Mesenchymal stem cell (in vitro differentiated cells and primary cell): Measurements from ENCODE around the gene GNG12.
A peak's percentile ranks its signal among the peaks of the same experiment; 100 is the strongest.

Experiments used
- DNase-seq: peaks from one replicate; pipeline ENCODE4 v3.0.0-alpha.2; 2013
- H2AFZ ChIP-seq: one replicate; pipeline ENCODE4 v1.6.1; 2013; ENCODE audit warnings: low read depth, mild to moderate bottlenecking, control low read depth, inconsistent platforms, low read length, moderate library complexity
- H2AK5ac ChIP-seq: 2 replicates; pipeline ENCODE4 v1.6.1; 2013; ENCODE audit warnings: low read length, moderate library complexity, mild to moderate bottlenecking, inconsistent platforms; ENCODE audit not compliant: severe bottlenecking
- H2BK120ac ChIP-seq: one replicate; pipeline ENCODE4 v1.6.1; 2013; ENCODE audit warnings: low read depth, mild to moderate bottlenecking, inconsistent platforms, low read length, moderate library complexity
- H2BK12ac ChIP-seq, 2 experiments: one replicate each; pipeline ENCODE4 v1.6.1; 2013; ENCODE audit warnings: inconsistent platforms in 2 of 2, low read length in 2 of 2, mild to moderate bottlenecking in 2 of 2, moderate library complexity in 2 of 2, control low read depth in 1 of 2
- H2BK15ac ChIP-seq: one replicate; pipeline ENCODE4 v1.6.1; 2013; ENCODE audit warnings: mild to moderate bottlenecking, low read depth, inconsistent platforms; ENCODE audit not compliant: poor library complexity, severe bottlenecking
- H2BK5ac ChIP-seq: 2 replicates; pipeline ENCODE4 v1.6.1; 2013; ENCODE audit warnings: low read depth, mild to moderate bottlenecking, low read length, control low read depth, inconsistent platforms; ENCODE audit not compliant: poor library complexity, severe bottlenecking
- H3K14ac ChIP-seq, 2 experiments: one replicate each; pipeline ENCODE4 v1.6.1; 2013; ENCODE audit warnings: inconsistent platforms in 2 of 2, low read length in 2 of 2, control low read depth in 1 of 2, mild to moderate bottlenecking in 1 of 2, moderate library complexity in 1 of 2
- H3K18ac ChIP-seq, 2 experiments: one replicate each; pipeline ENCODE4 v1.6.1; 2013; ENCODE audit warnings: inconsistent platforms in 2 of 2, low read length in 2 of 2, control low read depth in 1 of 2, low read depth in 1 of 2, mild to moderate bottlenecking in 1 of 2
- H3K23ac ChIP-seq, 2 experiments: one replicate each; pipeline ENCODE4 v1.6.1; 2013; ENCODE audit warnings: inconsistent platforms in 2 of 2, low read length in 2 of 2, mild to moderate bottlenecking in 2 of 2, moderate library complexity in 2 of 2, control low read depth in 1 of 2
- H3K27ac ChIP-seq: 2 replicates; pipeline ENCODE4 v1.5.1; 2013; ENCODE audit warnings: mild to moderate bottlenecking, moderate library complexity, low read length, control low read depth, inconsistent platforms; ENCODE audit not compliant: poor library complexity, severe bottlenecking
- H3K27me3 ChIP-seq, 2 experiments: 2 replicates each; pipeline versions ENCODE4 v1.6.1 to v1.7.0; 2013; ENCODE audit warnings: low read length in 2 of 2, mild to moderate bottlenecking in 2 of 2, moderate library complexity in 2 of 2, control low read depth in 1 of 2, inconsistent platforms in 1 of 2; ENCODE audit not compliant: control insufficient read depth in 1 of 2, insufficient read depth in 1 of 2
- H3K36me3 ChIP-seq, 2 experiments: 2 replicates each; pipeline versions ENCODE4 v1.6.1 to v1.7.0; 2013; ENCODE audit warnings: low read length in 2 of 2, control low read depth in 1 of 2, inconsistent platforms in 1 of 2, low read depth in 1 of 2, mild to moderate bottlenecking in 1 of 2; ENCODE audit not compliant: insufficient read depth in 2 of 2, control insufficient read depth in 1 of 2
- H3K4ac ChIP-seq, 2 experiments: one replicate each; pipeline ENCODE4 v1.6.1; 2013; ENCODE audit warnings: inconsistent platforms in 2 of 2, low read length in 2 of 2, mild to moderate bottlenecking in 2 of 2, moderate library complexity in 2 of 2, control low read depth in 1 of 2, low read depth in 1 of 2
- H3K4me1 ChIP-seq: 2 replicates; pipeline ENCODE4 v1.6.1; 2013; ENCODE audit warnings: low read depth, low read length, control low read depth; ENCODE audit not compliant: control insufficient read depth, insufficient read depth
- H3K4me2 ChIP-seq: 2 replicates; pipeline ENCODE4 v1.6.1; 2013; ENCODE audit warnings: low read length, mild to moderate bottlenecking, inconsistent platforms; ENCODE audit not compliant: poor library complexity, severe bottlenecking
- H3K4me3 ChIP-seq, 2 experiments: 2 replicates each; pipeline versions ENCODE4 v1.5.1 to v1.7.0; 2013; ENCODE audit warnings: low read length in 2 of 2, mild to moderate bottlenecking in 2 of 2, control low read depth in 1 of 2, low read depth in 1 of 2; ENCODE audit not compliant: insufficient read depth in 1 of 2
- H3K79me1 ChIP-seq: replicated peaks from 2 replicates; pipeline ENCODE4 v1.6.1; 2013; ENCODE audit warnings: mild to moderate bottlenecking, control low read depth, low read length, inconsistent platforms; ENCODE audit not compliant: poor library complexity, severe bottlenecking
- H3K9ac ChIP-seq: 2 replicates; pipeline ENCODE4 v1.7.0; 2013; ENCODE audit warnings: mild to moderate bottlenecking, low read length, moderate library complexity
- H3K9me3 ChIP-seq: 2 replicates; pipeline ENCODE4 v1.7.0; 2013; ENCODE audit warnings: mild to moderate bottlenecking, low read length; ENCODE audit not compliant: control insufficient read depth
- H4K8ac ChIP-seq: one replicate; pipeline ENCODE4 v1.6.1; 2013; ENCODE audit warnings: inconsistent platforms, mild to moderate bottlenecking, low read length, moderate library complexity
- H4K91ac ChIP-seq: one replicate; pipeline ENCODE4 v1.6.1; 2013; ENCODE audit warnings: mild to moderate bottlenecking, low read length, inconsistent platforms
- WGBS: methylation state at CpG from one replicate; pipeline ENCODE4 v1.1.7; 2013; ENCODE audit warnings: mixed read lengths; 5-methylcytosine and 5-hydroxymethylcytosine counted together

Gene GNG12

DNA sequence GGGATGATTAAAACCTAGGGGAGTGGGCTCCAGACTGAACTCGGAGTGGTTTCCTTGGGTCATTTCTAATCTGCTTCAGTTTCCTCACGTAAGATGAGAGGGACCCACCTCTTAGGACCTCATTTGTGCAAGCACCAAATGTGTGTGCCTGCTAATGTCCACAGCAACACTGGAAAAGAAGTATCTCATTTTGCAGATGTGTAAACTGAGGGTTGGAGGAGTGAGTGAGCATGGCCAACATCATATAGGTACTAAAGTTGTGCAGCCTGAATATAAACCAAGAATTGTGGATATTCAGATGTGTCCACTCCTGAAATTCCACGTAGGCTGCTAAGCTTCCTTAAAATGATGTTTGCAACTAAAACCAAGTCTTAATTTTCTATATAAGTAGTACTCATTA, 96.5 kb downstream of the GNG12 start:
- H3K23ac ChIP-seq: no peak overlapping the region
- H2AK5ac ChIP-seq: peak overlapping the region; percentile 67
- peak overlapping the region in 1 of 2 experiments; percentile 50 for H3K4me3 ChIP-seq
- no peaks in the 10 kb centered on the region for H3K27me3 ChIP-seq
- H3K4me1 ChIP-seq: peaks cover 21% of the 10 kb centered on the region
- H2BK120ac ChIP-seq: peak overlapping the region; percentile 13
- 92% methylated on average over 3 of the region's 3 CpGs for WGBS
- H3K79me1 ChIP-seq: peaks cover 23% of the 10 kb centered on the region
- peak overlapping the region; percentile 87 for H4K91ac ChIP-seq
- peak overlapping the region; percentile 95 for H3K27ac ChIP-seq
- peak overlapping the region; percentile 40 for H3K9ac ChIP-seq
- H3K18ac ChIP-seq: peak overlapping the region; percentile 91 to 95
- H2BK12ac ChIP-seq: peak overlapping the region; percentile 75 to 80
- H3K4ac ChIP-seq: peak overlapping the region in 1 of 2 experiments; percentile 56
- H2BK5ac ChIP-seq: no peak overlapping the region
- H3K9me3 ChIP-seq: no peaks in the 10 kb centered on the region
- H2AFZ ChIP-seq: no peak overlapping the region
- no peak overlapping the region for H3K4me2 ChIP-seq
- no peak overlapping the region for H2BK15ac ChIP-seq
- no peak overlapping the region for H3K14ac ChIP-seq
- H4K8ac ChIP-seq: peak overlapping the region; percentile 94
- H3K36me3 ChIP-seq: peaks cover 3 to 6% of the 10 kb centered on the region in 2 experiments
- DNase-seq: no peak

DNA sequence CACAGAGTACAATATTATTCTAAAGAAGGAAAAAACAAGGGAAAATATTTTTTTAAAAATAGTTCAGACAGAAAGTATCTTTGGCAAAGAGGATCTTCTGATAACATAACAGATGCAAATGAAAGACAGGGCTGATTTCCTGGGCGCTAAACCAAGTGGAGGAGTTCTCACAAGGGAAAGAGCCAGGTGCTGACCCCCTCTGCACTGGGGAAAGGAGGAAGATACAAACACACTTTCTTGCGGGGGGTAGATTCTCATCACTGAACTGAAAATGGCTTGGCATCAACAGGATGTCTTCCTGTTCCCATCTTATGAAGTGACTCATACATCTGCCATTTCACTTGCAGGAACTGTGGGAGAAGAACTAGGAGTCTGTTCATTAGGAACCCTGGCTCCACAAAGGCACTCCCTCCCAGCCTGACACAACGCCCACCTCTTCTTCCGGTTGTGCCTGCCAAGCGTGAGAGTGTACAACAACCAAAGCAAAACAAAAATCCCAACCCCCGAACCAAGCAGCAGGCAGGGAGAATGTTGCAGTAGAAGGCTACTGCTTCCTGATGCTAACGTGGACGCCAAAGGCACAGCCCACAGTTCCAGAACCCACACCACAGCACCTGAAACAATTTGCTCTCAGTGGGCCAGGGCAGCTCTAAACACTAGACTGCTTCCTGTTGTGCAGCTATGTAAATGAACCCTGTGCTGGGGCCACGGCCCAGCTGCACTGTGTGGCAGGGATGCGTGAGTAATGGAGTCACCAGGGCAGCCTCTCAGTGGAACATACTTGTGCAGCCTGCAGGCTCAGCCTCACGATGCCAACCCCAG, 97.2 kb downstream of the GNG12 start:
- Histone ChIP-seq H3K4me3 (peak overlapping the region in 1 of 2 experiments; percentile 50), H3K27ac (peak overlapping the region; percentile 95), H4K91ac (peak overlapping the region; percentile 87), H4K8ac (peak overlapping the region; percentile 94), H2AFZ (no peak overlapping the region), H3K14ac (peak overlapping the region in 1 of 2 experiments; percentile 30), H3K4me1 (peaks cover 19% of the 10 kb centered on the region), H3K9me3 (no peaks in the 10 kb centered on the region), H3K4me2 (peak overlapping the region; percentile 9), H2BK15ac (no peak overlapping the region), H3K9ac (peak overlapping the region; percentile 40), H3K4ac (peak overlapping the region; percentile 56 to 73), H3K27me3 (no peaks in the 10 kb centered on the region), H3K79me1 (peaks cover 26% of the 10 kb centered on the region), H3K36me3 (peaks cover 3 to 10% of the 10 kb centered on the region in 2 experiments), H3K23ac (no peak overlapping the region), H3K18ac (peak overlapping the region; percentile 91 to 95), H2AK5ac (peak overlapping the region; percentile 67), H2BK5ac (peak overlapping the region; percentile 45), H2BK120ac (peak overlapping the region; percentile 42), H2BK12ac (peak overlapping the region; percentile 75 to 80)
- 11% methylated on average over 11 of the region's 11 CpGs for WGBS
- DNase-seq: peak; percentile 92

DNA sequence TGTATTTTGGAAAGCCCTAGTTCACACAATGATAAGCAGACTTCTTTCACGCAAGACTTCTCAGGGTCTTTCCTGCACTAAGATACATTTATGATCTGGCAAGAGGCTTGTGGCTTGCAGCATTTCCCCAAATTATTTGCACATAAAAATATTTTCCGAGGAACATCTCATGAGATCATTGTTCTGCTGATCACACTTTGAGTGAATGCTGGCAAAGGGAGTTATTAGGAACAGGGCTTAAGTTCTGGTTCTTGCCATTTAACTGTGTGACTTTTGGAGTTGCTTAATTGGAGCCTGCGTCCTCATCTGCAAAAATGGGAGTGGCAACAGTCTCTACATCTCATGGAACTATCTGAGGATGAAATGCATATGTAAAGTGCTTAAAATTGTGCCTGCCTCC, 98.1 kb downstream of the GNG12 start:
- DNase-seq: no peak
- no peak overlapping the region for H3K4me3 ChIP-seq
- H2BK5ac ChIP-seq: no peak overlapping the region
- no peaks in the 10 kb centered on the region for H3K27me3 ChIP-seq
- no peak overlapping the region for H2BK120ac ChIP-seq
- no peak overlapping the region for H2BK12ac ChIP-seq
- H2AFZ ChIP-seq: no peak overlapping the region
- H2BK15ac ChIP-seq: no peak overlapping the region
- H4K91ac ChIP-seq: no peak overlapping the region
- no peak overlapping the region for H3K4me2 ChIP-seq
- no peak overlapping the region for H3K18ac ChIP-seq
- peaks cover 3 to 6% of the 10 kb centered on the region in 2 experiments for H3K36me3 ChIP-seq
- H2AK5ac ChIP-seq: no peak overlapping the region
- no peak overlapping the region for H3K23ac ChIP-seq
- no peak overlapping the region for H4K8ac ChIP-seq
- H3K9ac ChIP-seq: peak overlapping the region; percentile 40
- H3K79me1 ChIP-seq: peaks cover 26% of the 10 kb centered on the region
- H3K4me1 ChIP-seq: peaks cover 19% of the 10 kb centered on the region
- no peak overlapping the region for H3K4ac ChIP-seq
- 83% methylated on average over 3 of the region's 3 CpGs for WGBS
- H3K14ac ChIP-seq: no peak overlapping the region
- peak overlapping the region; percentile 35 for H3K27ac ChIP-seq
- no peaks in the 10 kb centered on the region for H3K9me3 ChIP-seq

DNA sequence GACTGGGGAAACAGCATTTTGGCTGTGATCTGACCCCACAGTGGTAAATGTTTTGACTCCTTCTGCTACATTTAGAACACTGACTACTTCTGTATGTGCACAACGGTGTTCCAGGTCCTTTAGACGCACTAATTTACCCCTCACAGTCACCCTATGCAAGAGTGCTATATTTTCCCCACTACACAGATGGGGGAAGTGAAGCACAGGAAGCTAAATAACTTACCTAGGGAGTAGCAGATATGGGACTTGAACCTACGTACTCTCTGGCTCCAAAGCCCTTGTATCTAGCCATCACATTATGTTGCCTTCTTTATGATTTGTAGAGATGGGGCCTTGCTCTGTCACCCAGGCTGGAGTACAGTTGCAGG, 99.0 kb downstream of the GNG12 start:
- Histone ChIP-seq H4K8ac (no peak overlapping the region), H2AFZ (no peak overlapping the region), H3K4me2 (no peak overlapping the region), H4K91ac (no peak overlapping the region), H2BK5ac (no peak overlapping the region), H3K36me3 (peaks cover 3 to 6% of the 10 kb centered on the region in 2 experiments), H3K18ac (peak overlapping the region; percentile 18 to 46), H3K79me1 (peaks cover 24% of the 10 kb centered on the region), H3K27ac (peak overlapping the region; percentile 6), H3K9ac (no peak overlapping the region), H3K9me3 (no peaks in the 10 kb centered on the region), H3K27me3 (no peaks in the 10 kb centered on the region), H3K4me1 (peaks cover 19% of the 10 kb centered on the region), H2BK120ac (no peak overlapping the region), H3K23ac (no peak overlapping the region), H2BK15ac (no peak overlapping the region), H2BK12ac (peak overlapping the region in 1 of 2 experiments; percentile 1), H2AK5ac (peak overlapping the region; percentile 37), H3K4ac (no peak overlapping the region), H3K14ac (no peak overlapping the region), H3K4me3 (no peak overlapping the region)
- DNase-seq: no peak
- WGBS: 100% methylated on average over 2 of the region's 3 CpGs
